Psoas muscle (tissue), 8 donors: ENCODE measurements around the gene TES. TPM values are rescaled to one million over a fixed set of nuclear protein-coding genes. Genes with fewer than 3 reads are reported as not detected.

Source experiments
- ATAC-seq, 4 donors: fragments of 200-7000 bp; cut with Tn5 transposase; one replicate each; pipeline ENCODE4 v1.9.1; 2020; ENCODE audit warnings: moderate library complexity in 3 of 4, mild to moderate bottlenecking in 2 of 4
- DNase-seq, 2 donors: peaks; one replicate each; pipeline ENCODE4 v3.0.0-alpha.2; 2020
- H3K27ac ChIP-seq: fragments of 200-600 bp; one replicate; pipeline ENCODE4 v1.8.0; 2022
- H3K27me3 ChIP-seq, 3 donors: fragments of 200-600 bp in 1 of 3; one replicate each; pipeline versions ENCODE4 v1.6.1 to v1.8.0; 2013 to 2022; ENCODE audit warnings: low read length in 2 of 3, mild to moderate bottlenecking in 2 of 3, moderate library complexity in 1 of 3; ENCODE audit not compliant: insufficient read depth in 3 of 3
- H3K36me3 ChIP-seq, 2 donors: fragments of 200-600 bp in 1 of 2; one replicate each; pipeline versions ENCODE4 v1.6.1 to v1.8.0; 2013 to 2022; ENCODE audit warnings: low read depth in 1 of 2, mild to moderate bottlenecking in 1 of 2, moderate library complexity in 1 of 2; ENCODE audit not compliant: insufficient read depth in 1 of 2
- H3K4me1 ChIP-seq: fragments of 200-600 bp; one replicate; pipeline ENCODE4 v1.8.0; 2022
- H3K4me3 ChIP-seq: fragments of 200-600 bp; one replicate; pipeline ENCODE4 v1.8.0; 2022; ENCODE audit warnings: mild to moderate bottlenecking
- H3K9me3 ChIP-seq: fragments of 200-600 bp; one replicate; pipeline ENCODE4 v1.8.0; 2022
- CTCF ChIP-seq: fragments of 200-600 bp; IDR thresholded peaks from one replicate; pipeline ENCODE4 v1.8.0; 2022; ENCODE audit warnings: antibody characterized with exemption
- WGBS, 3 donors: extraction: QIAGEN DNeasy Blood & Tissue Kit; methylation state at CpG; one replicate each; pipeline versions ENCODE4 v1.1.6 to v1.1.7; 2013; 5-methylcytosine and 5-hydroxymethylcytosine counted together
- intact Hi-C, 2 donors: fragments of 100-400 bp; cut with DNase I; formaldehyde crosslinking; loops; one replicate each; pipeline versions ENCODE4 v1.11.0 to v1.14.2; 2022
- polyA plus RNA-seq, 3 donors: library from polyadenylated mRNA; stranded (reverse); fragments of 200-250 nt; gene quantifications; one replicate each; pipeline ENCODE4 v1.2.3, GENCODE V29; 2013
- total RNA-seq, 4 donors: library from RNA; stranded (reverse); fragmentation: NEBNext Ultra II Directional in 2 of 4; extraction: Animal tissue kit (Norgen Biotek cat#: 25700) in 2 of 4; gene quantifications; one replicate each; pipeline versions ENCODE4 v1.2.1 to v1.2.4, GENCODE V29; 2021 to 2023
- donor health status: healthy with polysubstance abuse.
- donor health status: DM: no; HTN: no; CAD: no; lungs with moderate emphysema.
- donor health status: Bipolar disorder and iron deficiency.
- donor health status: healthy.
- donor health status: DM: yes; HTN: yes; CAD: no.
- donor health status: DM: no; HTN: no; CAD: no.
- donor health status: DM: no; HTN: no; CAD: no.
- donor health status: DM: yes; HTN: yes; CAD: no.

Gene TES
- total and polyA plus RNA-seq, 7 donors: 2.9 to 8.1 (median 5.8) TPM

GRCh38 chr7:116208919-116209318, 1.4 kb upstream of the TES start:
- no peak for TF ChIP-seq CTCF

GRCh38 chr7:116209561-116210070, 723 bp upstream of the TES start:
- H3K27ac ChIP-seq: no peak overlapping the region
- 91 to 94% (median 91%) methylated on average over 6 of the region's 6 CpGs for WGBS, 3 donors
- ATAC-seq (no peak), DNase-seq (no peak)
- H3K9me3 ChIP-seq: no peaks in the 10 kb centered on the region
- no peak overlapping the region for H3K4me3 ChIP-seq
- no peak for TF ChIP-seq CTCF
- H3K27me3 ChIP-seq: peaks cover 0 to 29% (median 11%) of the 10 kb centered on the region in 3 donors
- no peaks in the 10 kb centered on the region for H3K4me1 ChIP-seq
- intact Hi-C loops: no loop called here
- no peaks in the 10 kb centered on the region for H3K36me3 ChIP-seq

More at GRCh38 chr7:116208919-116209318, 1.4 kb upstream of the TES start:
- no peak for ATAC-seq
- WGBS, 3 donors: 77 to 86% (median 80%) methylated on average over 1 of the region's 1 CpG
- Histone ChIP-seq H3K4me3 (no peak overlapping the region), H3K9me3 (no peaks in the 10 kb centered on the region), H3K36me3 (no peaks in the 10 kb centered on the region), H3K27me3 (peaks cover 0 to 29% (median 11%) of the 10 kb centered on the region in 3 donors), H3K27ac (no peak overlapping the region), H3K4me1 (no peaks in the 10 kb centered on the region)
- intact Hi-C loops: no loop called here
- DNase-seq: no peak

- DNase-seq (peak; percentile 58 to 78), ATAC-seq (peak; percentile 78 to 89 (median 84))
- H3K4me1 ChIP-seq: no peaks in the 10 kb centered on the region
- peak overlapping the region; percentile 80 for H3K27ac ChIP-seq
- H3K36me3 ChIP-seq: no peaks in the 10 kb centered on the region
- TF ChIP-seq CTCF: no peak
- H3K27me3 ChIP-seq: peaks cover 0 to 29% (median 11%) of the 10 kb centered on the region in 3 donors
- 5 to 6% (median 6%) methylated on average over 27 of the region's 27 CpGs for WGBS, 3 donors
- no peaks in the 10 kb centered on the region for H3K9me3 ChIP-seq
- intact Hi-C loops: no loop called here
- peak overlapping the region; percentile 76 for H3K4me3 ChIP-seq
Measured at GRCh38 chr7:116211006-116211912, 920 bp downstream of the TES start.

- no peak for TF ChIP-seq CTCF
- Histone ChIP-seq H3K4me3 (peak overlapping the region; percentile 76), H3K27me3 (peaks cover 0 to 29% (median 11%) of the 10 kb centered on the region in 3 donors), H3K4me1 (no peaks in the 10 kb centered on the region), H3K9me3 (no peaks in the 10 kb centered on the region), H3K27ac (peak overlapping the region; percentile 80), H3K36me3 (no peaks in the 10 kb centered on the region)
- intact Hi-C loops: no loop called here
- ATAC-seq: no peak
- 75 to 86% (median 78%) methylated on average over 7 of the region's 7 CpGs for WGBS, 3 donors
- DNase-seq: no peak
Measured at GRCh38 chr7:116211913-116212596, 1.7 kb downstream of the TES start.
